NCI-H524 (cell line): Measurements from ENCODE around the gene ALKBH7.
"Not testable (repeated sequence)": the region's sequence is repeated elsewhere in the genome, so short reads cannot be mapped to it uniquely, and the experiment has no call there.

ENCODE experiments used
- DNase-seq, 2 experiments: peaks; one replicate each; lab custom pipeline; 2025; lab: John Stamatoyannopoulos, UW

The ALKBH7 gene, protein sequence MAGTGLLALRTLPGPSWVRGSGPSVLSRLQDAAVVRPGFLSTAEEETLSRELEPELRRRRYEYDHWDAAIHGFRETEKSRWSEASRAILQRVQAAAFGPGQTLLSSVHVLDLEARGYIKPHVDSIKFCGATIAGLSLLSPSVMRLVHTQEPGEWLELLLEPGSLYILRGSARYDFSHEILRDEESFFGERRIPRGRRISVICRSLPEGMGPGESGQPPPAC

DNA sequence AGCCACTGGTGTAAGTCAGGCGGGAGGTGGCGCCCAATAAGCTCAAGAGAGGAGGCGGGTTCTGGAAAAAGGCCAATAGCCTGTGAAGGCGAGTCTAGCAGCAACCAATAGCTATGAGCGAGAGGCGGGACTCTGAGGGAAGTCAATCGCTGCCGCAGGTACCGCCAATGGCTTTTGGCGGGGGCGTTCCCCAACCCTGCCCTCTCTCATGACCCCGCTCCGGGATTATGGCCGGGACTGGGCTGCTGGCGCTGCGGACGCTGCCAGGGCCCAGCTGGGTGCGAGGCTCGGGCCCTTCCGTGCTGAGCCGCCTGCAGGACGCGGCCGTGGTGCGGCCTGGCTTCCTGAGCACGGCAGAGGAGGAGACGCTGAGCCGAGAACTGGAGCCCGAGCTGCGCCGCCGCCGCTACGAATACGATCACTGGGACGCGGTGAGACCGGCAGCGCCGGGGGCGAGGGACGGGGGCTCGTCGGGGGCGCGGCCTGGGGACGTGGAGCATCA, at the start of gene ALKBH7:
Gene ALKBH7, plus strand, starts transcription at position 201 of the 502 bp plus-strand sequence. Its CDS starts 27 bp downstream, at position 228.
- DNase-seq = peak; percentile 100

DNA sequence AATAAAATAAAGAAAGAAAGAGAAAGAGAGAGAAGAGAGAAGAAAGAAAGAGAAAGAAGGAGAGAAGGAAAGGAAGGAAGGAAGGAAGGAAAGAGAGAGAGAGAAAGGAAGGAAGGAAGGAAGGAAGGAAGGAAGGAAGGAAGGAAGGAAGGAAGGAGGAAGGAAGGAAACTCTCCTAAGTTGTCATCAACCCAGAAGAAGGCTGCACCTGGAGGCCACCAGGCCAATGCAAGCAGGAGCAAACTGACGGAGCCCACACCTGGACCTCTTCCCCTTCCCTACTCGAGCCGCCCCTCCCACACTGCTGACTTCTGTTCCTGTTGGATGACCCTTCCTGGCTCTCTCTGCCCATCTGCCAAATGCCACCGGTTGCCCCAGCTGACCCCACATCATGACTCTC, 47.8 kb upstream of the ALKBH7 start:
- no peak for DNase-seq

DNA sequence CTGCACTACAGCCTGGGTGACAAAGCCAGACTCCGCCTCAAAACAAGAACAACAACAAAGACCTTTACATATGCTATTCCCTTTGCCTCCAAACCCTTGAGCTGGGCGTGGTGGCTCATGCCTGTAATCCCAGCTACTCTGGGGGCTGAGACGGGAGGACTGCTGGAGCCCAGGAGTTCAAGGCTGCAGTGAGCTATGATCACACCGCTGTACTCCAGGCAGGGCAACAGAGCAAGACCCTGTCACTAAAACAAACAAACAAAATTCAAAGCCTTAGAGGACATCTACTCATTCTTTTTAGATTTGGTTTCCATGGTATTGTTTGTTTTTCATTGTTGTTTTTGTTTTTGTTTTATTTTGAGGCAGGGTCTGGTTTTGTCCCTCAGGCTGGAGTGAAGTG, 47.0 kb upstream of the ALKBH7 start:
- no peak for DNase-seq

DNA sequence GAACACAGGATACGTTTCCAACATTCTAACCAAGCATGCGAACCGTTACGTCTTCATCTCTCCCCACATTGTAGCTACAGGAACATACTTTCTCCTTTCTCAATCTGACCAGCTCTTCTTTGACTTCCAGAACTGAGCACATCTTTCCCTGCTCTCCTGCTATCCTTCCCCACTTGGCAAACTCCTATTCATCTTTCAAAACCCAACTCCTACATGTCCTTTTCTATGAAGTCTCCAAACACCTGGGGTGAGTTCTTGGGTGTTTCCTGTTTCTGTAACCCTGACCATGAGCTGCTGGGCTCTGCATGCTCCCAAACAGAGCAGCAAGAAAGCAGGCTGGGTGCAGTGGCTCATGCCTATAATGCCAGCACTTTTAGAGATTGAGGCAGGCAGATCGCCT, 45.8 kb upstream of the ALKBH7 start:
- no peak for DNase-seq

DNA sequence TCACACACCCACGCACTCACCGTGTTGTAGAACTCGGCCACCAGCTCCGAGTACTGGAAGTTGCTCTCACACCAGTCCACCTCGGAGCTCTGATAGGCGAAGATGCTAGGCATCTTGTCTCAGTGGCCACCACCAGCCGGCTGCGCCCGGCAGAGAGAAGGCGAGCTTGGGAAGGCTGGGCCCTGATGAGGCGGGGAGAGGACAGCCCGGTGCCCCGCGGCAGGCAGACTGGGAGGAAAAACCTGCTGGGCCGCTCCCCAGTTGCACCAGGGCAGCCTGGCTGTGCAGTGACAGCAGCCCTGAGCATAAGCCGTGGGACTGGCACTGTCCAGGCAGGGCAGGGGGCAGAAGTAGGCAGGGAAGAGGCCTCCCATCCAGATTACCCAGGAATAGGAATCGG, 39.2 kb upstream of the ALKBH7 start, which contains the start of gene ACER1:
Gene ACER1, minus strand, starts transcription at position 174 of the 400 bp plus-strand sequence. Its CDS starts 61 bp downstream, at position 113.
- DNase-seq = no peak

DNA sequence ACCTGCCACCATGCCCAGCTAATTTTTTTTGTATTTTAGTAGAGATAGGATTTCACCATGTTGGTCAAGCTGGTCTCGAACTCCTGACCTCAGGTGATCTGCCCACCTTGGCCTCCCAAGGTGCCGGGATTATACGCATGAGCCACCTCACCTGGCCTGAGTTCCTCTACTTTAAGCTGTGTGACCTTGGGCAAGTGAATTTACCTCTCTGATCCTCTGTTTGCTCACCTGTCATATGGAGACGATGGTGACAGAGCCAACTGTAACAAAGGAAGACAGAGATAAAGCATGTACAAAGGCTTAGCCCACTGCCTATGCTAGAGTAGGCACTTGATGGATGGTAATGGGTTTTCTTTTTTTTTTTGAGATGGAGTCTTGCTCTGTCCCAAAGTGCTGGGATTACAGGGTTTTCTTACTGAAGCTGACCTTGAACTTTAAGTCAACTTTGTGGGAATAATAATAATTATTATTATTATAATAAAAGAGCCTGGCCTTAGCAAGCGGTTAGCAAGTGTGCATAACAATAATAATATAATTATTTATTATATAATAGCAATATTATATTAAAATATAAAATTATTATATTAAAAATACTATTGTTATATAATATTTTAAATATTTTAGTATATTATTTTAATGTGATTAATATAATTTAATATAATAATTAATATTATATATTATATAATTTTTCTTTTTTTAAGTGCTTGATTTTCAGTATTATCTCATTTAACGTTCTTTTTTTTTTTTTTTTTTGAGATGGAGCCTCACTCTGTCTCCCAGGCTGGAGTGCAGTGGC, 37.9 kb upstream of the ALKBH7 start:
- DNase-seq = no peak

DNA sequence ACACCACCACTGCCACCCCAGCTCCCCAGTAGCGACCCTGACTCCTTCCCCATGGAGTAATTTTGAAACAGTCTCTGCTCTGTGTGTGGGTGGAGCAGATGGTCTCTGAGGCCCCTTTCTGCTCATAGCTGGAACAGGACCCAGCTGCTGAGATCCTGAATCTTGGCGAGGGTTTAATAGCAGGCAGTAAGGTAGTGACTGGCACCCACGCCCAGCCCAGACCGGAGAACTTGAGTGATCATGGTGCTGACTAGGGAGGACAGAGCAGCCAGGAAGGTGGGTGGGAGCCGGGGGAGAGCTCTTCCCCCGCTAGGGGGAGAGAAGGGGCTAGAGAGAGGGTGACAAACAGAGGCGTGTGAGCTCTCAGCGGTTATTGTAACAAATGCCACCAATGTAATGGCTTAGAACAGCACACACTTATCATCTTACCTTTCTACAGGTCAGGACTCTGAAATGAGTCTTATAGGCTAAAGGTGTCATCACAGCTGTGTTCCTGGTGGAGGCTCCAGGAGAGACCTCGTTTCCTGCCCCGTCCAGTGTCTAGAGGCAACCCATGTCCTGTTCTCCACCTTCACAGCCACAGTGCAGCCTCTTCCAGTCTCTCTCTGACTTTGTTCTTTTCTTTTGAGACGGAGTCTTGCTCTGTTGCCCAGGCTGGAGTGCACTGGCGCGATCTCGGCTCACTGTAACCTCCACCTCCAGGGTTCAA, 31.9 kb upstream of the ALKBH7 start:
- peak in 1 of 2 experiments; percentile 24 for DNase-seq

DNA sequence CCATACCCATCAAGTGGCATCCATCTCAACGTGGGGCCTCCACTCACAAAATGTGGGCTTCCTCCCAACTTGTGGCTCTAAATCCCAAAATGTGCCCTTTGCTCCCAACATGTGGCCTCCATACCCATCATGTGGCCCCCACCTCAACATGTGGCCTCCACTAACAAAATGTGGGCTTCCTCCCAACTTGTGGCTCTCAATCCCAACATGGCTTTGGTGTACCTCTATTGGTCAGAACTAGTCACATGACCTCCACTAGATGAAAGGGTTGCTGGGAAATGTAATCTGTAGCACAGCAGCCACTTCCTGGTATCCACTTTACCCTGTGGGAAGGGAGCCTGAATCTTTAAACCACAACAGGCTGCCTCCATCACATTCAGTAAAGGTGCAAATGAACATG, 29.1 kb upstream of the ALKBH7 start:
- no peak for DNase-seq

DNA sequence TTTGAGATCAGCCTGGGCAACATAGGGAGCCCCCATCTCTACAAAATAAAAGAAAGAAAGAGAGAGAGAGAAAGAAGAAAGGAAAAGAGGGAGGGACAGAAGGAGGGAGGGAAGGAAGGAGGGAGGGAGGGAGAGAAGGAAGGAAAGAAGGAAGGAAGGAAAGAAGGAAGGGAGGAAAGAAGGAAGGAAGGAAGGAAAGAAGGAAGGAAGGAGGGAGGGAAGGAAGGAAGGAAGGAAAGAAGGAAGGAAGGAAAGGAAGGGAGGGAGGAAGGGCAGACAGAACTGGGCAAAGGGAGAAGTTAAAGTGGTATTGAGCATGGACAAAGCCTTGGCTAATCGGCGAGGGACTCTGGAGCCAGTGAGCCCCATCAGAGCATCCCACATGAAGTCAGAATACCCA, 23.3 kb upstream of the ALKBH7 start:
- DNase-seq = not testable (repeated sequence)

DNA sequence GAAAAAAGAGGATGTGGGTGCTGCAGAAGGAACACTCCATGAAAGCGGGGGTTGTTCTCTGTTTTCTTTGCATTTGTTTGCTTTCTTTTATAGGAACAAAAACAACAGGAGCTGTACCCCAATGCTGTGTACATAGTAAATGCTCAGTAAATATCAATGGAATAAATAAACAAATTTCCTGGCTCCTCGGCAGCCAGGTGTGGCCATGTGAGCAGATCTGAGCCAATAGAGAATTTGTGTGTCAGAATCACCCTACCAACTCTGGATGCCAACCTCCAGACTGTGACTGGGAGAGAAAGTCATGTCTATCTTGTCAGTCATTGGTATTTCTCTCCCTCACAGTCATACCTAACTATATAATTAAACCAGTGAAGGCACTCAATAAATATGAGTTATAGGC, 21.9 kb upstream of the ALKBH7 start:
- DNase-seq = no peak

DNA sequence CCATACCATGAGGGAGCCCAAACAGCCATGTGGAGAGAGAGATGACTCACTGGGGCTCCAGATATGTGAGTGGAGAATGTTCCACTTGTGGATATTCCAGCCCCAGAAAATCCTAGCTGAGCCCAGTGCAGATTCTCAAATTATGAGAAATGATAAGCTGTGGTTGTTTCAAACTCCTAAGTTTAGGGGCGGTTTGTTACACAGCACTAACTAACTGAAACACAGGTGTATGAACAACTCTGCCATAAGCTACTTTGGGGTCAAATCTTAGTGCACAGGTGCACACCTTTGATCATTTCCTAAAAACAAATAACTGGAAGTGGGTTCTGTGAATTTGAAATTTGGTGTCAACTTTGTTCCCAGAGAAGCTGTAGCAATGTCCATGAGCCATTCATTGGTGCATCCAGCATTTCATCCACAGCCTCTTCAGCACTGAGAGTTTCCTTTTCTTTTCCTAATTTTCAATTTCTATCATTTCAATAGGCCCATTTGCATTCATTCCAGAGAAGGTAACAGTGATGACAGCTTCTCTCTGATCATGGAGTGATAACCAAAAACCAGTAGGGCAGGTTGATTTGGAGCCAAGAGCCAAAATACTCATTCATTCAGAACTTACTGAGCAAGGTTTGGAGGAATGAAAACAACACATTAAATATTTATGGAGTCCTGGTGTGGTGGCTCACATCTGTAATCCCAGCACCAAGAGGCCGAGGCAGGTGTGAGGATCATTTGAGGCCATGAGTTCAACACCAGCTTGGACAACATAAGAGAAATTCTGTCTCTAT, 20.0 kb upstream of the ALKBH7 start:
- DNase-seq = no peak

DNA sequence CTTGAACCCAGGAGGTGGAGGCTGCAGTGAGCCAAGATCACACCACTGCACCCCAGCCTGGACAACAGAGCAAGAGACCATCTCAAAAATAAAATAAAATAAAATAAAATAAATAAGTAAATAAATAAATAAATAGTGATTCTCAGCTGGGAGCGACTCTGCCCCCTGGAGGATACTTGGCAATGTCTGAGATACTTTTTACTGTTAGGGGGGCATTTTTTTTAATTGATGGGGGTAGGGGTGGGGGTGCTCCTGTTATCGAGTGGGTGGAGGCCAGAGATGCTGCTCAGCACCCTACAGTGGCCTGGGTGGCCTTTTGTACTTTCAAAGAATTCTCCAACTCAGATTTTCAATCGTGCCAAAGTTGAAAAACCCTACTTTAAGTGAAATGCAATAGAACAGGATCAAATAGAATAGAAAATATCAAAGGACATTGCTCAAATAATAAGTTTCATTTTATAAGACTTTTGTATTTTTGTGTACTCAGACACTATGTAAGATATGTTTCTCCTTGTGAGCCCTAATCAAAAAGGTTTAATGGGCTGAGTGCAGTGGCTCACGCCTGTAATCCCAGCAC, 18.4 kb upstream of the ALKBH7 start:
- no peak for DNase-seq

DNA sequence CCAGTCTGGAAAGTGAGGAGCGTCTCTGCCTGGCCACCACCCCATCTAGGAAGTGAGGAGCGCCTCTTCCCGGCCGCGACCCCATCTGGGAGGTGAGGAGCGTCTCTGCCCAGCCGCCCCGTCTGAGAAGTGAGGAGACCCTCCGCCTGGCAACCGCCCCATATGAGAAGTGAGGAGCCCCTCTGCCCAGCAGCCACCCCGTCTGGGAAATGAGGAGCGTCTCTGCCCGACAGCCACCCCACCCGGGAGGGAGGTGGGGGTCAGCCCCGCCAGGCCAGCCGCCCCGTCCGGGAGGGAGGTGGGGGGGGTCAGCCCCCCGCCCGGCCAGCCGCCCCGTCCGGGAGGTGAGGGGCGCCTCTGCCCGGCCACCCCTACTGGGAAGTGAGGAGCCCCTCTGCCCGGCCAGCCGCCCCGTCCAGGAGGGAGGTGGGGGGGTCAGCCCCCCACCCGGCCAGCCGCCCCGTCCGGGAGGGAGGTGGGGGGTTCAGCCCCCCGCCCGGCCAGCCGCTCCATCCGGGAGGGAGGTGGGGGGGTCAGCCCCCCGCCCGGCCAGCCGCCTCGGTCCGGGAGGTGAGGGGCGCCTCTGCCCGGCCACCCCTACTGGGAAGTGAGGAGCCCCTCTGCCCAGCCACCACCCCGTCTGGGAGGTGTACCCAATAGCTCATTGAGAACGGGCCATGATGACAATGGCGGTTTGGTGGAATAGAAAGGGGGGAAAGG, 17.1 kb upstream of the ALKBH7 start:
- not testable (repeated sequence) for DNase-seq

DNA sequence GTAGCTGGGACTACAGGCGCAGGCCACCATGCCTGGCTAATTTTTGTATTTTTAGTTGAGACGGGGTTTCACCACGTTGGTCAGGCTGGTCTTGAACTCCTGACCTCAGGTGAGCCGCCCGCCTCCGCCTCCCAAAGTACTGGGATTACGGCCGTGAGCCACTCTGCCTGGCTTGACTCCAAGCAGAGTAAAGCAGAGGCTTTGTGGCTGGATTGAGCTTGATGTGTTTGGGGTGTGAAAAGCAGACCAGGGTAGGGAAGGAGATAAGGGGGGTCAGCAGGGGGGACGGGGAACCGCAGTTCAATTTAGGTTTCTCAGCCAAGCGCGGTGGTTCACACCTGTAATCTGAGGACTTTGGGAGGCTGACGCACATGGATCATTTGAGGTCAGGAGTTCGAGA, 15.4 kb upstream of the ALKBH7 start:
- no peak for DNase-seq

DNA sequence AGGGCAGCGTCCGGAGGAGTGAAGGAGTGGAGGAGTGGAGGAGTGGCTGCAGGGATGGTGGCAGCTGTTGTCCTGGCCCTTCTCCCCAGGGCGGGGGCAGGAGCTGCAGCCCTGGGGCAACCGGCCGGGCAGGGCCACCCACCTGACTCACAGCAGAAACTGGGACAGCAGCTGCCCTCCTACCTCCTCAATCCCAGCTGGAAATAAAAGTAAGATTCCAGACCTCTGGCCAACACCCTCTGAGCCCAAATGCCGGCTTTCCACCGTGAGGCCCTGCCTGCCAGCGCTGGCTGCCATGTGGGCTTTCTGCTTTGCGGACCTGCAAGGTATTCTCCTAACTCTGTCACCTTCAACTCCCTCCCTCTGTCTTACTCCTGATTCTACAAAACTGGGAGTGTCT, 14.6 kb upstream of the ALKBH7 start:
- DNase-seq = peak in 1 of 2 experiments; percentile 22

DNA sequence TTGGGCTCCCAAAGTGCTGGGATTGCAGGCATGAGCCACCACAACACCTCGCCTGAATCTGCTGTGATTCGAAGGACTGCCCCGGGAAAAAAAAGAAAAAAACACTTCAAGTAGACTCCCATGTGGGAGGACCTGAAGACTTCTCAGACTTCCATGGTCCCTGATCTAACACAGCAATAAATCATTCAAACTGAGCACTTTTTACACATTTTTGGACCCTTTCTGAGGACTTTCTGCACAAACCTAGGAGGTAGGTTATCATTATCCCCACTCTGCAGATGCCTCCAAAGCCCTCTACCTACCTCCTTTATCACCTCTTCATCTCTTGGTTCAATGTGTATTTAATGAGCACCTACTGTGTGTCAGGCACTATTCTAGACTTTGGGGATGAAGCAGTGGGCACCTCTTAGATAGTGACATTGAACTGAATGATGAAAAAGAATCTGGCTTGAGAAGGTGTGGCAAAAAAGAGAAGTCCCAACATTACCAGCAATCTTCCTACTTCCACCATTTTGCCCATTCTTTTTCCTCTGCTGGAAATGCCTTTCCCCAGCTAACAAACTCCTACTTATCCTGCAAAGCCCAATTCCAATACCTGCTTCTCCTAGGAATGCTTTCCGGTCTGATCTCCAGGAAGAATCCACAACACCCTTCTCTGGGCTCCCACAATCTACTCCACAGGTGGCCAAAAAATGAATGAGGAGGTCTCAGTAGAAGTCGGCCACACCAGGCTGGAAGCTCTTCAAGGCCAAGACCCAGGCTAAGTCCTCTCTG, 12.8 kb upstream of the ALKBH7 start:
- DNase-seq = no peak

DNA sequence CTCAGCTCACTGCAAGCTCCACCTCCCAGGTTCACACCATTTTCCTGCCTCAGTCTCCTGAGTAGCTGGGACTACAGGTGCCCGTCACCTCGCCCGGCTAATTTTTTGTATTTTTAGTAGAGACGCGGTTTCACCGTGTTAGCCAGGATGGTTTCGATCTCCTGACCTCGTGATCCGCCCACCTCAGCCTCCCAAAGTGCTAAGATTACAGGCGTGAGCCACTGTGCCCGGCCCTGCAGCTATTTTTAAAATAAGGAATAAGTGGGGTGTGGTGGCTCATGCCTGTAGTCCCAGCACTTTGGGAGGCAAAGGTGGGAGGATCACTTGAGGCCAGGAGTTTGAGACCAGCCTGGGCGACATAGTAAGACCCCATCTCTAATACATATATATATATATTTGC, 12.1 kb upstream of the ALKBH7 start:
- not testable (repeated sequence) for DNase-seq

DNA sequence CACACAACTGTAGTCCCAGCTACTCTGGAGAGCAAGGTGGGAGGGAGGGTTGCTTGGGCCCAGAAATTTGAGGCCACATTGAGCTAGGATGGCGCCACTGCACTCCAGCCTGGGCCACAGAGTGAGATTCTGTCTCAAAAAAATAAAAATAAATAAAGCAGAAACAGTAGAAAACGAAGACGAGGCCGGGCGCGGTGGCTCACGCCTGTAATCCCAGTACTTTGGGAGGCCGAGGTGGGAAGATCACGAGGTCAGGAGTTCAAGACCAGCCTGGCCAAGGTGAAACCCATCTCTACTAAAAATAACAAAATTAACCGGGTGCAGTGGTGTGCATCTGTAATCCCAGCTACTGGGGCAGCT, 11.8 kb upstream of the ALKBH7 start:
- DNase-seq = not testable (repeated sequence)

DNA sequence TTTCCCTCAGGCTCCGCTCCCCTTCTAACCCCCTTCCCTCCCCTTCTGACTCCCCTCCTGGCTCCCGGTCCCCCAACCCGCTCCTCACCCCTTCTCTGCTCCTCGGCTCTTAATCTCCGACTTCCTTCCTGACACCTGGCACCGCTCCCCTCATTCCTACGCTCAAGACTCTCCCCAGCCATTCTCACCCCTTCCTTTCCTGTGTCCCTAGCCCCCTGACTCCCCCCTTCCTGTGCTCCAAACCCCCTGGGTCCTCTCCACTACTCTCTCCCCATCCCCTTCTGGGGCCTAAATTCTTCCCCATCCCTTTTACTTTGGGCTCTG, 10.6 kb upstream of the ALKBH7 start:
- DNase-seq = peak in 1 of 2 experiments; percentile 38

DNA sequence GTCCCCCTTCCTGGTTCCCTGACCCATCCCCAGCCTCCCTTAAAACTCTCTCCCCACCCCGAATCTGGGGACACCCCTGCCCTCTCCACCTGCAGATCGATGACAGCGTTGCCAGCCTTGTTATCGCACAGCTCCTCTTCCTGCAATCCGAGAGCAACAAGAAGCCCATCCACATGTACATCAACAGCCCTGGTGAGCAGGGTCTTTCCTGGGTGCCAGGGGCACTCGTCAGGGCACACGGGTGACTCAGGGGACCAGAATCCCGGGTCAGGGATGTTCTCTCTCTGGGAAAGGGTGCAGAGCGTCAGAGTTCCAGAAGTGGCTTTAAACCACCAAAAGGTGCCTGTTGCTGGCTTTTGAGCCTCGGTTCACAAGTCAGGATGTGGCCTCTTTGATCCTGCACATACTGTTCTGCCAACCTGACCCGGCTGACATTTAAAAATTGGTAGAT, 10.2 kb upstream of the ALKBH7 start:
- no peak for DNase-seq
